WTC11 (cell line): ENCODE results near the gene PPARD. TPM values are rescaled to one million over a fixed set of nuclear protein-coding genes. Genes with fewer than 3 reads are reported as not detected.
A peak's percentile ranks its signal among the peaks of the same experiment; 100 is the strongest.
"Not testable (repeated sequence)": the region's sequence is repeated elsewhere in the genome, so short reads cannot be mapped to it uniquely, and the experiment has no call there.

ENCODE experiments used
- ATAC-seq: fragments of 200-7000 bp; cut with Tn5 transposase; 2 replicates; pipeline ENCODE4 v1.10.0; 2021; ENCODE audit warnings: mild to moderate bottlenecking, moderate library complexity
- CTCF ChIA-PET: fragments of 300-600 bp; sonication (Branson Sonifier 250); formaldehyde crosslinking; loops from one replicate; lab custom pipeline; 2021; ENCODE audit warnings: antibody characterized with exemption; lab: Charles Lee
- POLR2A ChIA-PET: fragments of 350-600 bp; sonication (Branson Sonifier 250); formaldehyde crosslinking; loops from one replicate; lab custom pipeline; 2021; ENCODE audit warnings: antibody characterized with exemption; lab: Charles Lee
- DNase-seq: peaks from one replicate; pipeline ENCODE4 v3.0.0; 2021; ENCODE audit warnings: low spot score
- H3K27ac Mint-ChIP-seq: 2 replicates; pipeline ENCODE4 v1.8.0; 2021; ENCODE audit warnings: mixed read lengths
- H3K27me3 Mint-ChIP-seq: 2 replicates; pipeline ENCODE4 v1.8.0; 2021; ENCODE audit warnings: low read depth, mild to moderate bottlenecking, moderate library complexity, mixed read lengths
- H3K36me3 Mint-ChIP-seq: 2 replicates; pipeline ENCODE4 v1.8.0; 2021; ENCODE audit warnings: mixed read lengths
- H3K4me1 Mint-ChIP-seq: 2 replicates; pipeline ENCODE4 v1.8.0; 2022; ENCODE audit warnings: mixed read lengths
- H3K4me3 Mint-ChIP-seq: 2 replicates; pipeline ENCODE4 v1.8.0; 2021; ENCODE audit warnings: mild to moderate bottlenecking, moderate library complexity, mixed read lengths
- H3K9me3 Mint-ChIP-seq: 2 replicates; pipeline ENCODE4 v1.8.0; 2021; ENCODE audit warnings: mixed read lengths
- AR ChIP-seq: fragments of 250-450 bp; sonication (Bioruptor Pico); IDR thresholded peaks from 2 replicates; pipeline ENCODE4 v1.9.0; 2021; ENCODE audit warnings: mild to moderate bottlenecking
- ATF1 ChIP-seq: sonication (generic); formaldehyde crosslinking; IDR thresholded peaks from 2 replicates; pipeline ENCODE4 v1.8.1; 2023; ENCODE audit warnings: mild to moderate bottlenecking, moderate library complexity, missing genetic modification reagents
- CTCF ChIP-seq: fragments of 200-600 bp; IDR thresholded peaks from 2 replicates; pipeline ENCODE4 v1.8.0; 2022; ENCODE audit warnings: antibody characterized with exemption
- E2F4 ChIP-seq: sonication (generic); formaldehyde crosslinking; IDR thresholded peaks from 2 replicates; pipeline ENCODE4 v1.8.1; 2022; ENCODE audit warnings: low read depth, mild to moderate bottlenecking, moderate library complexity, missing genetic modification reagents, borderline replicate concordance
- E2F5 ChIP-seq: sonication (generic); formaldehyde crosslinking; IDR thresholded peaks from 2 replicates; pipeline ENCODE4 v1.8.1; 2022; ENCODE audit warnings: mild to moderate bottlenecking, moderate library complexity, missing genetic modification reagents
- ELF4 ChIP-seq: sonication (generic); formaldehyde crosslinking; IDR thresholded peaks from 2 replicates; pipeline ENCODE4 v1.8.1; 2022; ENCODE audit warnings: low read depth, mild to moderate bottlenecking, moderate library complexity, missing genetic modification reagents
- FOXP4 ChIP-seq: sonication (generic); formaldehyde crosslinking; IDR thresholded peaks from 2 replicates; pipeline ENCODE4 v1.8.0; 2022; ENCODE audit warnings: mild to moderate bottlenecking, missing genetic modification reagents
- GRHL2 ChIP-seq: fragments of 250-450 bp; sonication (Bioruptor Pico); IDR thresholded peaks from 2 replicates; pipeline ENCODE4 v1.8.0; 2022; ENCODE audit warnings: mild to moderate bottlenecking, moderate library complexity; ENCODE audit not compliant: insufficient replicate concordance, severe bottlenecking
- GTF2I ChIP-seq: fragments of 250-450 bp; sonication (Bioruptor Pico); conservative IDR thresholded peaks from 2 replicates; pipeline ENCODE4 v1.4.0; 2021; ENCODE audit warnings: mild to moderate bottlenecking
- IRF1 ChIP-seq: sonication (generic); formaldehyde crosslinking; IDR thresholded peaks from 2 replicates; pipeline ENCODE4 v1.8.0; 2023; ENCODE audit warnings: missing genetic modification reagents
- JUN ChIP-seq: sonication (generic); formaldehyde crosslinking; IDR thresholded peaks from 2 replicates; pipeline ENCODE4 v1.8.0; 2023; ENCODE audit warnings: mild to moderate bottlenecking, missing genetic modification reagents
- KAT7 ChIP-seq: sonication (generic); formaldehyde crosslinking; IDR thresholded peaks from 2 replicates; pipeline ENCODE4 v1.8.1; 2023; ENCODE audit warnings: missing genetic modification reagents, mild to moderate bottlenecking, borderline replicate concordance
- NR3C1 ChIP-seq: sonication (generic); formaldehyde crosslinking; conservative IDR thresholded peaks from 2 replicates; pipeline ENCODE4 v1.8.1; 2023; ENCODE audit warnings: low read depth, mild to moderate bottlenecking, missing genetic modification reagents
- SMAD3 ChIP-seq: sonication (generic); formaldehyde crosslinking; IDR thresholded peaks from 2 replicates; pipeline ENCODE4 v1.8.0; 2022; ENCODE audit warnings: missing genetic modification reagents, mild to moderate bottlenecking, borderline replicate concordance
- SOX15 ChIP-seq: fragments of 250-450 bp; sonication (Bioruptor Pico); IDR thresholded peaks from 2 replicates; pipeline ENCODE4 v1.9.0; 2021; ENCODE audit warnings: mild to moderate bottlenecking
- USF2 ChIP-seq: sonication (generic); formaldehyde crosslinking; IDR thresholded peaks from 2 replicates; pipeline ENCODE4 v1.8.1; 2023; ENCODE audit warnings: mild to moderate bottlenecking, missing genetic modification reagents, moderate library complexity
- ZNF121 ChIP-seq: sonication (generic); formaldehyde crosslinking; IDR thresholded peaks from 2 replicates; pipeline ENCODE4 v1.8.0; 2023; ENCODE audit warnings: missing genetic modification reagents
- ZNF671 ChIP-seq: fragments of 250-450 bp; sonication (Bioruptor Pico); IDR thresholded peaks from 2 replicates; pipeline ENCODE4 v1.8.0; 2021; ENCODE audit warnings: mild to moderate bottlenecking
- total RNA-seq: library from RNA; stranded (reverse); gene quantifications from 3 replicates; pipeline ENCODE4 v1.2.3, GENCODE V29; 2021

PPARD gene
- total RNA-seq, 1 experiment from 2014 or later: 14.7 TPM

GRCh38 chr6:35436071-35436857 is 93.9 kb downstream of the PPARD start:
- TF ChIP-seq ZNF671 (CRISPR knock-in tag) (no peak), IRF1 (CRISPR knock-in tag) (no peak), E2F4 (CRISPR knock-in tag) (no peak), GRHL2 (CRISPR knock-in tag) (no peak), USF2 (CRISPR knock-in tag) (no peak), SOX15 (CRISPR knock-in tag) (no peak), FOXP4 (CRISPR knock-in tag) (no peak), KAT7 (no peak), SMAD3 (no peak), JUN (CRISPR knock-in tag) (no peak), ELF4 (CRISPR knock-in tag) (no peak), ATF1 (CRISPR knock-in tag) (no peak)
- TF ChIP-seq, all 79 proteins: peak for 0
- no peaks in the 10 kb centered on the region for H3K36me3 Mint-ChIP-seq
- peaks cover 3% of the 10 kb centered on the region; the same call in 1 of the 2 replicates for H3K4me1 Mint-ChIP-seq
- no peak overlapping the region for H3K4me3 Mint-ChIP-seq
- DNase-seq (peak; percentile 38), ATAC-seq (peak; percentile 74)
- H3K27me3 Mint-ChIP-seq: no peaks in the 10 kb centered on the region
- no peak overlapping the region for H3K27ac Mint-ChIP-seq
- ChIA-PET CTCF (interaction anchor here (1.0 to 3.5 kb wide), 7 partner anchors 8 to 116 kb away, joined by 3 to 17 read pairs (median 6); partner anchors contain the start of gene PPARD), POLR2A (interaction anchor here (0.6 kb wide), 2 partner anchors 111 to 487 kb away, joined by 4 read pairs; no protein-coding TSS in a partner anchor)
- no peaks in the 10 kb centered on the region for H3K9me3 Mint-ChIP-seq

GRCh38 chr6:35438378-35439065 is 96.2 kb downstream of the PPARD start:
- ChIA-PET POLR2A (interaction anchor here (1.6 kb wide), 1 partner anchor 10 kb away, joined by 7 read pairs; no protein-coding TSS in a partner anchor), CTCF (interaction anchor here (1.0 to 2.2 kb wide), 2 partner anchors 11 to 23 kb away, joined by 3 to 13 read pairs; no protein-coding TSS in a partner anchor)
- H3K4me1 Mint-ChIP-seq, H3K9me3 Mint-ChIP-seq, H3K4me3 Mint-ChIP-seq, ATAC-seq, H3K27me3 Mint-ChIP-seq, DNase-seq, H3K27ac Mint-ChIP-seq, H3K36me3 Mint-ChIP-seq: not testable (repeated sequence)
- TF ChIP-seq ZNF121 (peak; percentile 65; the same call in 1 of the 2 replicates), GTF2I (CRISPR knock-in tag) (0 out of 2 replicates have a peak, but pooled peaks have one; percentile 14)

GRCh38 chr6:35439308-35439707 is 97.0 kb downstream of the PPARD start:
- TF ChIP-seq CTCF: no peak
- no peak for TF ChIP-seq NR3C1 (CRISPR knock-in tag)
- no peak for TF ChIP-seq E2F5 (CRISPR knock-in tag)
- TF ChIP-seq AR: no peak
- TF ChIP-seq, all 79 proteins: peak for 0
- H3K4me3 Mint-ChIP-seq: no peak overlapping the region
- no peak overlapping the region for H3K27ac Mint-ChIP-seq
- DNase-seq (peak; percentile 42), ATAC-seq (peak; percentile 82)
- ChIA-PET POLR2A (interaction anchor here (1.6 kb wide), 1 partner anchor 11 kb away, joined by 7 read pairs; no protein-coding TSS in a partner anchor), CTCF (no interaction called here)
- H3K4me1 Mint-ChIP-seq: peaks cover 3% of the 10 kb centered on the region; the same call in 1 of the 2 replicates
- H3K27me3 Mint-ChIP-seq: no peaks in the 10 kb centered on the region
- no peaks in the 10 kb centered on the region for H3K36me3 Mint-ChIP-seq
- no peaks in the 10 kb centered on the region for H3K9me3 Mint-ChIP-seq
